HepG2 (cell line): Measurements from ENCODE around the gene PDP2. TPM values are rescaled to one million over a fixed set of nuclear protein-coding genes. Genes with fewer than 3 reads are reported as not detected.

Source experiments
- AKAP8 ChIP-seq: sonication (generic); formaldehyde crosslinking; IDR thresholded peaks from 2 replicates; pipeline ENCODE4 v1.5.1; 2020; ENCODE audit warnings: mild to moderate bottlenecking, missing genetic modification reagents
- DR1 ChIP-seq: sonication (generic); formaldehyde crosslinking; IDR thresholded peaks from 2 replicates; pipeline ENCODE4 v1.8.0; 2021; ENCODE audit warnings: mild to moderate bottlenecking, missing genetic modification reagents, inconsistent platforms
- HNF4G ChIP-seq, 2 experiments: sonication (generic) in 1 of 2; formaldehyde crosslinking in 1 of 2; IDR thresholded peaks; 2 replicates each; pipeline versions ENCODE4 v1.4.0 to v1.6.1; 2011 to 2020; ENCODE audit warnings: borderline replicate concordance in 2 of 2, low read depth in 2 of 2, mild to moderate bottlenecking in 2 of 2, low read length in 1 of 2, missing genetic modification reagents in 1 of 2, moderate library complexity in 1 of 2
- LCORL ChIP-seq, 2 experiments: fragments of 450-650 bp in 1 of 2; sonication (generic) in 1 of 2; formaldehyde crosslinking in 1 of 2; IDR thresholded peaks; 2 replicates each; pipeline versions ENCODE4 v1.5.0 to v1.6.1; 2017 to 2020; ENCODE audit warnings: antibody characterized with exemption in 1 of 2, missing genetic modification reagents in 1 of 2
- MED8 ChIP-seq: sonication (generic); formaldehyde crosslinking; IDR thresholded peaks from 2 replicates; pipeline ENCODE4 v1.8.1; 2023; ENCODE audit warnings: mild to moderate bottlenecking, missing genetic modification reagents; ENCODE audit not compliant: insufficient replicate concordance
- MIXL1 ChIP-seq: IDR thresholded peaks from 2 replicates; pipeline ENCODE4 v1.6.1; 2016
- YEATS4 ChIP-seq: sonication (generic); formaldehyde crosslinking; IDR thresholded peaks from 2 replicates; pipeline ENCODE4 v1.4.0; 2020; ENCODE audit warnings: missing genetic modification reagents, borderline replicate concordance
- ZFX ChIP-seq: sonication (generic); formaldehyde crosslinking; IDR thresholded peaks from 2 replicates; pipeline ENCODE4 v1.4.0; 2020; ENCODE audit warnings: mild to moderate bottlenecking, low read depth, missing genetic modification reagents, moderate library complexity
- ZMAT3 ChIP-seq: sonication (generic); formaldehyde crosslinking; conservative IDR thresholded peaks from 2 replicates; pipeline ENCODE4 v1.7.0; 2021; ENCODE audit warnings: missing genetic modification reagents
- ZNF3 ChIP-seq: IDR thresholded peaks from 2 replicates; pipeline ENCODE4 v1.7.0; 2017; ENCODE audit warnings: inconsistent platforms
- ZNF672 ChIP-seq: sonication (generic); formaldehyde crosslinking; IDR thresholded peaks from 2 replicates; pipeline ENCODE4 v1.8.1; 2022; ENCODE audit warnings: missing genetic modification reagents
- ZNF746 ChIP-seq: sonication (generic); formaldehyde crosslinking; IDR thresholded peaks from 2 replicates; pipeline ENCODE4 v1.8.0; 2022; ENCODE audit warnings: mild to moderate bottlenecking, missing genetic modification reagents
- ZSCAN31 ChIP-seq: sonication (generic); formaldehyde crosslinking; IDR thresholded peaks from 2 replicates; pipeline ENCODE4 v1.5.0; 2020; ENCODE audit warnings: low read depth, mild to moderate bottlenecking, missing genetic modification reagents
- polyA plus RNA-seq, 8 experiments: library from polyadenylated mRNA; depleted of rRNA in 3 of 8; stranded (reverse) in 7 of 8; unstranded in 1 of 8; fragments of >200 nt; fragmentation: Illumina TruSeq in 4 of 8; extraction: Trizol in 4 of 8; gene quantifications; 2 replicates each; pipeline versions ENCODE4 v1.2.1 to v1.2.3, GENCODE V29; 2011 to 2016; ENCODE audit warnings: low read depth in 4 of 8, missing spikeins in 1 of 8, mixed read lengths in 1 of 8; ENCODE audit not compliant: insufficient read depth in 1 of 8
- total RNA-seq, 5 experiments: library from RNA; depleted of rRNA; stranded (reverse); fragments of >200 nt; fragmentation: Illumina TruSeq; extraction: Trizol; gene quantifications; 2 replicates each; pipeline ENCODE4 v1.2.3, GENCODE V29; 2016; ENCODE audit warnings: low read depth in 1 of 5
- TF ChIP-seq, protein P1 (sequence below): sonication (generic); formaldehyde crosslinking; IDR thresholded peaks from 2 replicates; pipeline ENCODE4 v1.5.0; 2020; ENCODE audit warnings: mild to moderate bottlenecking, missing genetic modification reagents, borderline replicate concordance
- TF ChIP-seq, protein P2 (sequence below): sonication (generic); formaldehyde crosslinking; IDR thresholded peaks from 2 replicates; pipeline ENCODE4 v1.4.0; 2020; ENCODE audit warnings: missing genetic modification reagents
- TF ChIP-seq, protein P3 (sequence below): sonication (generic); formaldehyde crosslinking; IDR thresholded peaks from 2 replicates; pipeline ENCODE4 v1.4.0; 2020; ENCODE audit warnings: missing genetic modification reagents

The PDP2 gene
- total and polyA plus RNA-seq, 2 of the 13 experiments (the other 11 are each of a cell fraction or from before 2014, with no cell fraction given): 12.8 to 15.8 TPM

DNA sequence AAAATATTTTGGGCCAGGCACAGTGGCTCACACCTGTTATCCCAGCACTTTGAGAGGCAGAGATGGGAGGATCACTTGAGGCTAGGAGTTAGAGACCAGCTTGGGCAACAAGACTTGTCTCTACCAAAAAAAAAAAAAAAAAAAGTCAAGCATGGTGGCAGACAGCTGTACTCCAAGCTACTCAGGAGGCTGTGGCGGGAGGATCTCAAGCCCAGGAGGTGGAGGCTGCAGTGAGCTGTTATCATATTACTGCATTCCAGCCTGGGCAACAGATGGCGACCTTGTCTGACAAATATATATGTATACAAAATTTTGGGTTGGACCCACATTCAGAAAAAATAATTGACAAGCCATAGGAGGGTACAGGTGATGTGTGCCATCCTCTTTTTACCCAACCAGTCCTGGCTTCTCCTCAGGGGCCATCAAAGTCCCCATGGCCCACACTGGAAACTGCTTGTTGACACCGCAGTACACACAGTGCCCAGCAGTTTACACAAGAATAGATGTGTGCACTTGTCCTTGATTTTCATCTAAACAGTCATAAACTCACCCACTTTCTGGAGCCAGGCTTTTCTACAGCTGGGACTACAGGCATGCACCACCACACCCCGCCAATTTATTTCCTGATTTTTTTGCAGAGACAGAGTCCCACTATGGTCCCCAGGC is 56.7 kb downstream of the PDP2 start (continued):
- TF ChIP-seq HNF4G (IDR thresholded peaks at IDR 0.05; ENCODE audit: borderline replicate concordance, low read depth, low read length) (no peak), HNF4G (CRISPR knock-in tag; IDR thresholded peaks at IDR 0.05; ENCODE audit: borderline replicate concordance, low read depth) (no peak), ZFX (CRISPR knock-in tag) (no peak), ZSCAN31 (CRISPR knock-in tag) (no peak), YEATS4 (no peak), ZNF746 (CRISPR knock-in tag) (no peak), ZNF3 (no peak), MIXL1 (0 out of 2 replicates have a peak, but pooled peaks have one; percentile 8), MED8 (CRISPR knock-in tag) (no peak), ZNF672 (CRISPR knock-in tag) (no peak), ZMAT3 (CRISPR knock-in tag) (no peak), AKAP8 (no peak), LCORL (IDR thresholded peaks at IDR 0.05) (no peak), LCORL (CRISPR knock-in tag; IDR thresholded peaks at IDR 0.05) (no peak), DR1 (CRISPR knock-in tag) (no peak)
- TF ChIP-seq, protein P1, sequence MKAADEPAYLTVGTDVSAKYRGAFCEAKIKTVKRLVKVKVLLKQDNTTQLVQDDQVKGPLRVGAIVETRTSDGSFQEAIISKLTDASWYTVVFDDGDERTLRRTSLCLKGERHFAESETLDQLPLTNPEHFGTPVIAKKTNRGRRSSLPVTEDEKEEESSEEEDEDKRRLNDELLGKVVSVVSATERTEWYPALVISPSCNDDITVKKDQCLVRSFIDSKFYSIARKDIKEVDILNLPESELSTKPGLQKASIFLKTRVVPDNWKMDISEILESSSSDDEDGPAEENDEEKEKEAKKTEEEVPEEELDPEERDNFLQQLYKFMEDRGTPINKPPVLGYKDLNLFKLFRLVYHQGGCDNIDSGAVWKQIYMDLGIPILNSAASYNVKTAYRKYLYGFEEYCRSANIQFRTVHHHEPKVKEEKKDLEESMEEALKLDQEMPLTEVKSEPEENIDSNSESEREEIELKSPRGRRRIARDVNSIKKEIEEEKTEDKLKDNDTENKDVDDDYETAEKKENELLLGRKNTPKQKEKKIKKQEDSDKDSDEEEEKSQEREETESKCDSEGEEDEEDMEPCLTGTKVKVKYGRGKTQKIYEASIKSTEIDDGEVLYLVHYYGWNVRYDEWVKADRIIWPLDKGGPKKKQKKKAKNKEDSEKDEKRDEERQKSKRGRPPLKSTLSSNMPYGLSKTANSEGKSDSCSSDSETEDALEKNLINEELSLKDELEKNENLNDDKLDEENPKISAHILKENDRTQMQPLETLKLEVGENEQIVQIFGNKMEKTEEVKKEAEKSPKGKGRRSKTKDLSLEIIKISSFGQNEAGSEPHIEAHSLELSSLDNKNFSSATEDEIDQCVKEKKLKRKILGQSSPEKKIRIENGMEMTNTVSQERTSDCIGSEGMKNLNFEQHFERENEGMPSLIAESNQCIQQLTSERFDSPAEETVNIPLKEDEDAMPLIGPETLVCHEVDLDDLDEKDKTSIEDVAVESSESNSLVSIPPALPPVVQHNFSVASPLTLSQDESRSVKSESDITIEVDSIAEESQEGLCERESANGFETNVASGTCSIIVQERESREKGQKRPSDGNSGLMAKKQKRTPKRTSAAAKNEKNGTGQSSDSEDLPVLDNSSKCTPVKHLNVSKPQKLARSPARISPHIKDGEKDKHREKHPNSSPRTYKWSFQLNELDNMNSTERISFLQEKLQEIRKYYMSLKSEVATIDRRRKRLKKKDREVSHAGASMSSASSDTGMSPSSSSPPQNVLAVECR (CRISPR knock-in tag): no peak
- TF ChIP-seq, protein P2, sequence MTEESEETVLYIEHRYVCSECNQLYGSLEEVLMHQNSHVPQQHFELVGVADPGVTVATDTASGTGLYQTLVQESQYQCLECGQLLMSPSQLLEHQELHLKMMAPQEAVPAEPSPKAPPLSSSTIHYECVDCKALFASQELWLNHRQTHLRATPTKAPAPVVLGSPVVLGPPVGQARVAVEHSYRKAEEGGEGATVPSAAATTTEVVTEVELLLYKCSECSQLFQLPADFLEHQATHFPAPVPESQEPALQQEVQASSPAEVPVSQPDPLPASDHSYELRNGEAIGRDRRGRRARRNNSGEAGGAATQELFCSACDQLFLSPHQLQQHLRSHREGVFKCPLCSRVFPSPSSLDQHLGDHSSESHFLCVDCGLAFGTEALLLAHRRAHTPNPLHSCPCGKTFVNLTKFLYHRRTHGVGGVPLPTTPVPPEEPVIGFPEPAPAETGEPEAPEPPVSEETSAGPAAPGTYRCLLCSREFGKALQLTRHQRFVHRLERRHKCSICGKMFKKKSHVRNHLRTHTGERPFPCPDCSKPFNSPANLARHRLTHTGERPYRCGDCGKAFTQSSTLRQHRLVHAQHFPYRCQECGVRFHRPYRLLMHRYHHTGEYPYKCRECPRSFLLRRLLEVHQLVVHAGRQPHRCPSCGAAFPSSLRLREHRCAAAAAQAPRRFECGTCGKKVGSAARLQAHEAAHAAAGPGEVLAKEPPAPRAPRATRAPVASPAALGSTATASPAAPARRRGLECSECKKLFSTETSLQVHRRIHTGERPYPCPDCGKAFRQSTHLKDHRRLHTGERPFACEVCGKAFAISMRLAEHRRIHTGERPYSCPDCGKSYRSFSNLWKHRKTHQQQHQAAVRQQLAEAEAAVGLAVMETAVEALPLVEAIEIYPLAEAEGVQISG (CRISPR knock-in tag): peak; percentile 24; the same call in 1 of the 2 replicates
- TF ChIP-seq, protein P3, sequence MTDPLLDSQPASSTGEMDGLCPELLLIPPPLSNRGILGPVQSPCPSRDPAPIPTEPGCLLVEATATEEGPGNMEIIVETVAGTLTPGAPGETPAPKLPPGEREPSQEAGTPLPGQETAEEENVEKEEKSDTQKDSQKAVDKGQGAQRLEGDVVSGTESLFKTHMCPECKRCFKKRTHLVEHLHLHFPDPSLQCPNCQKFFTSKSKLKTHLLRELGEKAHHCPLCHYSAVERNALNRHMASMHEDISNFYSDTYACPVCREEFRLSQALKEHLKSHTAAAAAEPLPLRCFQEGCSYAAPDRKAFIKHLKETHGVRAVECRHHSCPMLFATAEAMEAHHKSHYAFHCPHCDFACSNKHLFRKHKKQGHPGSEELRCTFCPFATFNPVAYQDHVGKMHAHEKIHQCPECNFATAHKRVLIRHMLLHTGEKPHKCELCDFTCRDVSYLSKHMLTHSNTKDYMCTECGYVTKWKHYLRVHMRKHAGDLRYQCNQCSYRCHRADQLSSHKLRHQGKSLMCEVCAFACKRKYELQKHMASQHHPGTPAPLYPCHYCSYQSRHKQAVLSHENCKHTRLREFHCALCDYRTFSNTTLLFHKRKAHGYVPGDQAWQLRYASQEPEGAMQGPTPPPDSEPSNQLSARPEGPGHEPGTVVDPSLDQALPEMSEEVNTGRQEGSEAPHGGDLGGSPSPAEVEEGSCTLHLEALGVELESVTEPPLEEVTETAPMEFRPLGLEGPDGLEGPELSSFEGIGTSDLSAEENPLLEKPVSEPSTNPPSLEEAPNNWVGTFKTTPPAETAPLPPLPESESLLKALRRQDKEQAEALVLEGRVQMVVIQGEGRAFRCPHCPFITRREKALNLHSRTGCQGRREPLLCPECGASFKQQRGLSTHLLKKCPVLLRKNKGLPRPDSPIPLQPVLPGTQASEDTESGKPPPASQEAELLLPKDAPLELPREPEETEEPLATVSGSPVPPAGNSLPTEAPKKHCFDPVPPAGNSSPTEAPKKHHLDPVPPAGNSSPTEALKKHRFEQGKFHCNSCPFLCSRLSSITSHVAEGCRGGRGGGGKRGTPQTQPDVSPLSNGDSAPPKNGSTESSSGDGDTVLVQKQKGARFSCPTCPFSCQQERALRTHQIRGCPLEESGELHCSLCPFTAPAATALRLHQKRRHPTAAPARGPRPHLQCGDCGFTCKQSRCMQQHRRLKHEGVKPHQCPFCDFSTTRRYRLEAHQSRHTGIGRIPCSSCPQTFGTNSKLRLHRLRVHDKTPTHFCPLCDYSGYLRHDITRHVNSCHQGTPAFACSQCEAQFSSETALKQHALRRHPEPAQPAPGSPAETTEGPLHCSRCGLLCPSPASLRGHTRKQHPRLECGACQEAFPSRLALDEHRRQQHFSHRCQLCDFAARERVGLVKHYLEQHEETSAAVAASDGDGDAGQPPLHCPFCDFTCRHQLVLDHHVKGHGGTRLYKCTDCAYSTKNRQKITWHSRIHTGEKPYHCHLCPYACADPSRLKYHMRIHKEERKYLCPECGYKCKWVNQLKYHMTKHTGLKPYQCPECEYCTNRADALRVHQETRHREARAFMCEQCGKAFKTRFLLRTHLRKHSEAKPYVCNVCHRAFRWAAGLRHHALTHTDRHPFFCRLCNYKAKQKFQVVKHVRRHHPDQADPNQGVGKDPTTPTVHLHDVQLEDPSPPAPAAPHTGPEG (CRISPR knock-in tag): no peak
